GM20000 (cell line): ENCODE results near the gene ERICH6B.

Experiments used
- DNase-seq: peaks from one replicate; pipeline ENCODE4 v3.0.0; 2012; ENCODE audit warnings: low spot score
- TF ChIP-seq, protein P1 (sequence below): IDR thresholded peaks from 2 replicates; pipeline ENCODE4 v1.5.1; 2012; ENCODE audit warnings: mild to moderate bottlenecking, control low read depth; ENCODE audit errors: extremely low read depth, missing control alignments

ERICH6B gene

DNA sequence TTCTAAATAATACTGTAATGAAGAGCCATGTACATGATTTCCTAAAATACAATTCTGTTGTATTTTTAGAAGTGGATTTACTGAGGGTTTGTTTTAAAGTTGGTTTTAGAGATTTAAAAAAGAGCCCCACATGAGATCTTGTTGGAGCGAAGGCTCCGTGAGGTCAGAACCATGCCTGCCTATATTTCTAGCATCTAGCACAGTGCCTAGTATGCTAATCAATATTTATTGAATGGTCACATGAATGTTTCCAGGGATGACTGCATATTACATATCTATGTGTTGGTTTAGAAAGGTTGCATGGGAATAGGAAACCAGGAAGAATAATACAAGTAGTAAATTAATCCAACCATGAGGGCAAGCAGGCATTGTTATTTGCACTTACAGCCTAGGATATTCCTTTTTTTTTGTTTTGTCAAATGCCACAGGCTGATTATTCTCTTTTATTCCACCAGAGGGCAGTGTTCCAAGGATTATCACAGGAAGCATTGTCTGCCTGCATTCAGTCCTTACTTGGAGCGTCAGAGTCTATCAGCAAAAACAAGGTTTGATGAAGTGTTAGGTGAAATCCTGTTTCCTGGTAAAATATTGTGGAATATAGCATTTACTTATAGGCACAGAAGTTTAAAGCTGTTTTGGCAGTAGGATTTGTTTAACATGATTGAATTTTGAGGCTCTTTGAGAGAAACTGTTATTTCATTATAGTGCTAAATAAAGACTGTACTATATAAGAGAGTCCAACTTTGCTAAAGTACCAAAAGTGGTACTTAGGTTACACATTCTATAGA, 104.0 kb downstream of the ERICH6B start:
- DNase-seq, result peak; percentile 56
- TF ChIP-seq, protein P1, sequence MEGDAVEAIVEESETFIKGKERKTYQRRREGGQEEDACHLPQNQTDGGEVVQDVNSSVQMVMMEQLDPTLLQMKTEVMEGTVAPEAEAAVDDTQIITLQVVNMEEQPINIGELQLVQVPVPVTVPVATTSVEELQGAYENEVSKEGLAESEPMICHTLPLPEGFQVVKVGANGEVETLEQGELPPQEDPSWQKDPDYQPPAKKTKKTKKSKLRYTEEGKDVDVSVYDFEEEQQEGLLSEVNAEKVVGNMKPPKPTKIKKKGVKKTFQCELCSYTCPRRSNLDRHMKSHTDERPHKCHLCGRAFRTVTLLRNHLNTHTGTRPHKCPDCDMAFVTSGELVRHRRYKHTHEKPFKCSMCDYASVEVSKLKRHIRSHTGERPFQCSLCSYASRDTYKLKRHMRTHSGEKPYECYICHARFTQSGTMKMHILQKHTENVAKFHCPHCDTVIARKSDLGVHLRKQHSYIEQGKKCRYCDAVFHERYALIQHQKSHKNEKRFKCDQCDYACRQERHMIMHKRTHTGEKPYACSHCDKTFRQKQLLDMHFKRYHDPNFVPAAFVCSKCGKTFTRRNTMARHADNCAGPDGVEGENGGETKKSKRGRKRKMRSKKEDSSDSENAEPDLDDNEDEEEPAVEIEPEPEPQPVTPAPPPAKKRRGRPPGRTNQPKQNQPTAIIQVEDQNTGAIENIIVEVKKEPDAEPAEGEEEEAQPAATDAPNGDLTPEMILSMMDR, result peak; percentile 70

DNA sequence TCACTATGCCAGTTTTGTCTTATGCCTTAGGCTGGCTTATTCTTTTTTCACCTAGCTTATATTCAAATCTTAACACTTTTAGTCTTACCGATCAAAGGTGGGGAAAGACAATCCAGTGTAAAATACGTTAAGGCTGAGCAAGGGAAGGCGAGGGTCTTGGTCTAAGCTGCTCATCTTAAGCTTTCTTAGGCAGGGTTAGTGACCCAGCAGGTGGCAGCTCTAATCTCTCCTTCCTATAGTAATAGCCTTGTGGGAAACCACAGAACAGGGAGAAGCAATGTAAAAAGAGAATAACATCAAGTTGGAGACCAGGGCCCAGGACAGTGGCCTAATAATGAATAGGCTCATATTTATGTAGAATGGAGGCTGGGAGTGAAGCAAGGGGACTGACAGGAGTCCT, 104.9 kb downstream of the ERICH6B start:
- DNase-seq, result no peak
- TF ChIP-seq, protein P1, result no peak

DNA sequence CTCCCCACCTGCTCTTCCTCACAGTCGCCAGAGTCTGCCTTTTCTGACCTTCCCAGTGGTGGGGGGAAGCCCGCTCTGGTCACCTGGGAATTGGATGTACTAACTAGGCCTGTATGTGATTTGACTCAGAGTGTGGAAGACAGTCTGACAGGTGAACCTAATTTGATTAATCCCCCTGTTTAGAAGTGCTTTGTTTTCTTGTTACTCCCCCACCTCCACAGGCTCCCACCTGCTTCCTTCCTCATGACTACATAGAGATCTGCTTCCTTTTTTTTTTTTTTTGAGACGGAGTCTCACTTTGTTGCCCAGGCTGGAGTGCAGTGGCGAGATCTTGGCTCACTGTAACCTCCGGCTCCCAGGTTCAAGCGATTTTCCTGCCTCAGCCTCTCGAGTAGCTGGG, 106.8 kb downstream of the ERICH6B start:
- no peak for DNase-seq

DNA sequence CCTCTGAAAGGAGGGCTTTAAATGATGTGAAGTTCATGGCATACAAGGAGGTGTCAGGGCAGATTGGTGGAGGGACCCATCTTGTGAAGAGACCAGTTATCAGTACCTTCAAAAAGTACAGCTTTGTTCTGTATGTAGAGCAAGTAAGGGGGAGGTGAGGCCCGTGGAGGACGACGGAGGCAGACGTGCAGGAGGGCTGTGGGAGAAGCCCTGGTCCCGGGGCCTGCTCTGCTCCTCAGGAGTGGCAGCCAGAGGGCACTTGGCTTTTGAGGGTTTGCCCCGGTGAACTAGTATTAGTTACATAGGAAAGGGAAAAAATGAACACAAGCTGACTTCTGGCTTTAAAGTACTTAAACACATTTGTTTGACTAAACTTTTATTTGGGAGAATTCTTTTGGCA, 108.7 kb downstream of the ERICH6B start:
- DNase-seq, result no peak
- TF ChIP-seq, protein P1, result no peak

More for the DNA sequence above, 106.8 kb downstream of the ERICH6B start:
- TF ChIP-seq, protein P1, result no peak

DNA sequence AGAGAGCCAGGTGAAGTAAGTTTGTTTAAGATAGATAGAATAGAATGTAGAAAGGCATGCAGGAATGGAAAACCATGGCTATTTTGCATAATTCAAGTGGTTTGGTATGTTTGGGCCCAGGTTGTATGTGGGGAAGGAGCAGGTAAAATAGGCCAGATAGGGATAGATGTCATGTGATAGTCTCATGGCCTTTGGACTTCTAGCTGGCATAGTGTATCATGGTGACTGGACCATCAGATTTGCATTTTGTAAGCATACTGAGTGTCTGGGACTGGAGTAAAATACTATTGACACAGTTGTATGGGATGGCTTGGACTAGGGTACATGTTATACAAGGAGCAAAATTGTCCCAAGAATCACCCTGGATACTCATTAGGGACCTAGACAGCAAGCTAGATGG, 111.9 kb downstream of the ERICH6B start:
- DNase-seq, result no peak
- TF ChIP-seq, protein P1, result no peak

DNA sequence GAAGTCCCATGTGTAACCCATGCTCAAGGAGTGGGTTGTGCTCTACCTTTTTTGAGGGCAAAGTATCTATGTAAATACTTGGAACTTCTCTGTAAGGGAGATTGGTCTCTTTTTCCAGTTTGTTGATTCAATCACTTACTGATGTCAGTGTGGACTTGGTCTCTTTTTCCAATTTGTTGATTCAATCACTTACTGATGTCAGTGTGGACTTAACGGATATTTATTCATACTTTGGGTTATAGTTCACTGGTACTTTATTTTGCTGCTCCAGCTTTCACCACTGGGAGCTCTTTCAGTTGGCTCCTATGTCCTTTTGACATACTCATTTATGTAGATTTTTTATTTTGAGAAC, 114.4 kb downstream of the ERICH6B start:
- DNase-seq, result no peak
- TF ChIP-seq, protein P1, result no peak

DNA sequence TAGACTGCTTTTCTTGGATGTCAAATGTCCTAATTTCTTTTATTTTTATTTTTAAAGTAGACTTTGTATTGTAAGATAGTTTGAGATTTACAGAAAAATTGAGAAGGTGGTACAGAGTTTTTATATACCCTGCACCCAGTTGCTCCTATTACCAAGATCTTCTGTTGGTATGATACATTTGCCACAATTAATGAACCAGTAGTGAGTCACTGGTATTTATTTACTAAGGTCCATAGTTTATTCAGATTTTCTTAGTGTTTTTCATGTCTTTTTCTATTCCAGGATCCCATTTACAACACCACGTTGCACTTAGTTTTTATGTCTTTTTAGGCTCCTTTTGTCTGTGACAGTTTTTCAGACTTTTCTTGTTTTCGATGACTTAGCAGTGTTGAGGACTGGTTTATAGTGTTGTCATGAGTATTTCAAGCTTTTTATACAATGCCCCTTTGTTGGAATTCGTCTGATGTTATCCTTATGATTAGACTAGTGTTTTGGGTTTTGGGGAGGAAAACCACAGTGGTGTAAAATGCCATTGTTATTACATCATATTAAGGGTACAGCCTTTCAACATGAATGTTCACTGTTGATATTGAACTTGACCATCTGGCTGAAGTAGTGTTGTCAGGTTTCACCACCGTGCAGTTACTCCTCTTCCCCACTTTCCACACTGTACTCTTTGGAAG, 114.9 kb downstream of the ERICH6B start:
- TF ChIP-seq, protein P1, result no peak
- DNase-seq, result no peak
